HepG2 (cell line): ENCODE measurements around the gene BAZ1B. TPM values are rescaled to one million over a fixed set of nuclear protein-coding genes. Genes with fewer than 3 reads are reported as not detected.
"Not testable (repeated sequence)": the region's sequence is repeated elsewhere in the genome, so short reads cannot be mapped to it uniquely, and the experiment has no call there.

Experiments used
- ELF1 ChIP-seq: sonication (generic); formaldehyde crosslinking; IDR thresholded peaks from 2 replicates; pipeline ENCODE4 v1.4.0; 2020; ENCODE audit warnings: missing genetic modification reagents
- HDAC1 ChIP-seq: sonication (generic); formaldehyde crosslinking; IDR thresholded peaks from 2 replicates; pipeline ENCODE4 v1.5.1; 2020; ENCODE audit warnings: mild to moderate bottlenecking, missing genetic modification reagents
- KDM5B ChIP-seq: sonication (generic); formaldehyde crosslinking; IDR thresholded peaks from 2 replicates; pipeline ENCODE4 v1.4.0; 2020; ENCODE audit warnings: missing genetic modification reagents, mild to moderate bottlenecking, borderline replicate concordance
- RBFOX2 ChIP-seq: fragments of 200-400 bp; formaldehyde crosslinking; IDR thresholded peaks from 2 replicates; pipeline ENCODE4 v1.6.1; 2017; ENCODE audit warnings: low read depth, mild to moderate bottlenecking, low read length
- RXRB ChIP-seq: IDR thresholded peaks from 2 replicates; pipeline ENCODE4 v1.6.1; 2016; ENCODE audit warnings: borderline replicate concordance, missing genetic modification reagents, missing compliant biosample characterization
- SKIL ChIP-seq: sonication (generic); formaldehyde crosslinking; IDR thresholded peaks from 2 replicates; pipeline ENCODE4 v1.8.0; 2022; ENCODE audit warnings: missing genetic modification reagents, mild to moderate bottlenecking, moderate library complexity, borderline replicate concordance
- SMAD1 ChIP-seq: sonication (generic); formaldehyde crosslinking; IDR thresholded peaks from 2 replicates; pipeline ENCODE4 v1.4.0; 2020; ENCODE audit warnings: missing genetic modification reagents, low read depth, mild to moderate bottlenecking, borderline replicate concordance
- SOX6 ChIP-seq, 2 experiments: fragments of 450-650 bp in 1 of 2; sonication (generic) in 1 of 2; formaldehyde crosslinking in 1 of 2; IDR thresholded peaks; 2 replicates each; pipeline versions ENCODE4 v1.4.0 to v1.6.1; 2017 to 2020; ENCODE audit warnings: antibody characterized with exemption in 1 of 2, mild to moderate bottlenecking in 1 of 2, missing genetic modification reagents in 1 of 2
- SP5 ChIP-seq: IDR thresholded peaks from 2 replicates; pipeline ENCODE4 v1.6.1; 2016; ENCODE audit warnings: low read depth, borderline replicate concordance
- STAT6 ChIP-seq: sonication (generic); formaldehyde crosslinking; IDR thresholded peaks from 2 replicates; pipeline ENCODE4 v1.4.0; 2020; ENCODE audit warnings: missing genetic modification reagents, mild to moderate bottlenecking, borderline replicate concordance
- TFE3 ChIP-seq: IDR thresholded peaks from 2 replicates; pipeline ENCODE4 v1.6.1; 2016
- ZBTB7B ChIP-seq: sonication (generic); formaldehyde crosslinking; IDR thresholded peaks from 2 replicates; pipeline ENCODE4 v1.4.0; 2020; ENCODE audit warnings: missing genetic modification reagents
- ZFX ChIP-seq: sonication (generic); formaldehyde crosslinking; IDR thresholded peaks from 2 replicates; pipeline ENCODE4 v1.4.0; 2020; ENCODE audit warnings: mild to moderate bottlenecking, low read depth, missing genetic modification reagents, moderate library complexity
- ZFY ChIP-seq: sonication (generic); formaldehyde crosslinking; IDR thresholded peaks from 2 replicates; pipeline ENCODE4 v1.4.0; 2020; ENCODE audit warnings: missing genetic modification reagents
- ZNF350 ChIP-seq: sonication (generic); formaldehyde crosslinking; IDR thresholded peaks from 2 replicates; pipeline ENCODE4 v1.4.0; 2020; ENCODE audit warnings: mild to moderate bottlenecking, low read depth, missing genetic modification reagents, borderline replicate concordance
- ZNF615 ChIP-seq: sonication (generic); formaldehyde crosslinking; IDR thresholded peaks from 2 replicates; pipeline ENCODE4 v1.5.0; 2020; ENCODE audit warnings: mild to moderate bottlenecking, missing genetic modification reagents, borderline replicate concordance
- ZNF687 ChIP-seq: sonication (generic); formaldehyde crosslinking; IDR thresholded peaks from 2 replicates; pipeline ENCODE4 v1.5.1; 2020; ENCODE audit warnings: mild to moderate bottlenecking, missing genetic modification reagents, moderate library complexity
- polyA plus RNA-seq, 8 experiments: library from polyadenylated mRNA; depleted of rRNA in 3 of 8; stranded (reverse) in 7 of 8; unstranded in 1 of 8; fragments of >200 nt; fragmentation: Illumina TruSeq in 4 of 8; extraction: Trizol in 4 of 8; gene quantifications; 2 replicates each; pipeline versions ENCODE4 v1.2.1 to v1.2.3, GENCODE V29; 2011 to 2016; ENCODE audit warnings: low read depth in 4 of 8, missing spikeins in 1 of 8, mixed read lengths in 1 of 8; ENCODE audit not compliant: insufficient read depth in 1 of 8
- total RNA-seq, 5 experiments: library from RNA; depleted of rRNA; stranded (reverse); fragments of >200 nt; fragmentation: Illumina TruSeq; extraction: Trizol; gene quantifications; 2 replicates each; pipeline ENCODE4 v1.2.3, GENCODE V29; 2016; ENCODE audit warnings: low read depth in 1 of 5

The BAZ1B gene
- total and polyA plus RNA-seq, 2 of the 13 experiments (the other 11 are each of a cell fraction or from before 2014, with no cell fraction given): 18.6 to 69.4 TPM

- TF ChIP-seq SOX6 (IDR thresholded peaks at IDR 0.05): not testable (repeated sequence)
- TF ChIP-seq SOX6 (CRISPR knock-in tag; IDR thresholded peaks at IDR 0.05) (peak; percentile 45), ZNF687 (CRISPR knock-in tag) (peak; percentile 70), ELF1 (CRISPR knock-in tag) (peak; percentile 50), SKIL (CRISPR knock-in tag) (peak; percentile 52; the same call in 1 of the 2 replicates), ZNF350 (CRISPR knock-in tag) (peak; percentile 39; the same call in 1 of the 2 replicates), RBFOX2 (peak; percentile 59), ZFX (CRISPR knock-in tag) (peak; percentile 52), TFE3 (CRISPR knock-in tag) (0 out of 2 replicates have a peak, but pooled peaks have one; percentile 19), ZNF615 (CRISPR knock-in tag) (0 out of 2 replicates have a peak, but pooled peaks have one; percentile 20), SMAD1 (CRISPR knock-in tag) (peak; percentile 31; the same call in 1 of the 2 replicates), KDM5B (CRISPR knock-in tag) (peak; percentile 35; the same call in 1 of the 2 replicates), SP5 (CRISPR knock-in tag) (peak; percentile 49; the same call in 1 of the 2 replicates), RXRB (CRISPR knock-in tag) (peak; percentile 39; the same call in 1 of the 2 replicates), ZFY (CRISPR knock-in tag) (peak; percentile 27; the same call in 1 of the 2 replicates), HDAC1 (CRISPR knock-in tag) (peak; percentile 62; the same call in 1 of the 2 replicates), STAT6 (CRISPR knock-in tag) (0 out of 2 replicates have a peak, but pooled peaks have one; percentile 37), ZBTB7B (CRISPR knock-in tag) (peak; percentile 72; the same call in 1 of the 2 replicates)
Observed at GRCh38 chr7:73410541-73411131, 111.5 kb downstream of the BAZ1B start (continued).
